Lower leg skin (tissue), 3 donors: ENCODE results near the gene FARP1.

ENCODE experiments used
- CTCF ChIP-seq, 3 donors: fragments of 450-650 bp; IDR thresholded peaks; one replicate each; pipeline ENCODE4 v1.5.1; 2016; ENCODE audit warnings: antibody characterized with exemption in 3 of 3, mild to moderate bottlenecking in 3 of 3, moderate library complexity in 2 of 3
- POLR2A ChIP-seq, 2 donors: fragments of 450-650 bp; IDR thresholded peaks; one replicate each; pipeline ENCODE4 v1.6.1; 2016 to 2017; ENCODE audit warnings: antibody characterized with exemption in 2 of 2, mild to moderate bottlenecking in 1 of 2, moderate library complexity in 1 of 2

- no peak for TF ChIP-seq CTCF (IDR thresholded peaks at IDR 0.05)
- TF ChIP-seq POLR2A (IDR thresholded peaks at IDR 0.05): no peak
Measured at GRCh38 chr13:98478189-98479129, 335.6 kb downstream of the FARP1 start.
